Osteoblast (primary cell): Measurements from ENCODE around the gene CUEDC1. TPM values are rescaled to one million over a fixed set of nuclear protein-coding genes. Genes with fewer than 3 reads are reported as not detected.

Experiments used
- DNase-seq: peaks from one replicate; pipeline ENCODE4 v3.0.0; 2011; ENCODE audit warnings: low spot score, mixed read lengths; ENCODE audit not compliant: insufficient read length; ENCODE audit errors: missing footprints
- H2AFZ ChIP-seq: 2 replicates; pipeline ENCODE4 v1.6.0; 2011; ENCODE audit warnings: mild to moderate bottlenecking, low read length
- H3K27ac ChIP-seq: 2 replicates; pipeline ENCODE4 v1.5.1; 2011; ENCODE audit warnings: mild to moderate bottlenecking, low read depth, low read length, moderate library complexity
- H3K27me3 ChIP-seq: 2 replicates; pipeline ENCODE4 v1.6.0; 2012; ENCODE audit warnings: mild to moderate bottlenecking, control low read depth, inconsistent platforms, low read length, moderate library complexity; ENCODE audit not compliant: insufficient read depth
- H3K36me3 ChIP-seq: 2 replicates; pipeline ENCODE4 v1.5.1; 2011; ENCODE audit warnings: mild to moderate bottlenecking, low read length, control low read depth, moderate library complexity; ENCODE audit not compliant: insufficient read depth
- H3K4me1 ChIP-seq: 2 replicates; pipeline ENCODE4 v1.5.1; 2011; ENCODE audit warnings: mild to moderate bottlenecking, low read length, control low read depth, moderate library complexity; ENCODE audit not compliant: insufficient read depth
- H3K4me2 ChIP-seq: 2 replicates; pipeline ENCODE4 v1.6.0; 2011; ENCODE audit warnings: mild to moderate bottlenecking, low read length; ENCODE audit not compliant: insufficient read depth
- H3K4me3 ChIP-seq: fragments of 200-600 bp; sonication (generic); 3 replicates; pipeline ENCODE4 v1.5.1; 2012; ENCODE audit warnings: mild to moderate bottlenecking, low read length, inconsistent platforms; ENCODE audit not compliant: insufficient read depth
- H3K79me2 ChIP-seq: 2 replicates; pipeline ENCODE4 v1.6.0; 2012; ENCODE audit warnings: mild to moderate bottlenecking, low read length, control low read depth, inconsistent platforms; ENCODE audit not compliant: insufficient read depth
- H3K9me3 ChIP-seq: 2 replicates; pipeline ENCODE4 v1.5.1; 2011; ENCODE audit warnings: low read depth, low read length, control low read depth
- H4K20me1 ChIP-seq: 2 replicates; pipeline ENCODE4 v1.6.0; 2012; ENCODE audit warnings: mild to moderate bottlenecking, low read length, control low read depth; ENCODE audit not compliant: insufficient read depth
- total RNA-seq: library from RNA; depleted of rRNA; stranded (reverse); fragments of >200 nt; gene quantifications from 2 replicates; pipeline ENCODE4 v1.2.3, GENCODE V29; 2012
- TF ChIP-seq, protein P1 (sequence below): IDR thresholded peaks from 2 replicates; pipeline ENCODE4 v1.5.1; 2011; ENCODE audit warnings: mild to moderate bottlenecking, low read depth, low read length, moderate library complexity; ENCODE audit errors: extremely low read depth

Gene CUEDC1
- total RNA-seq, 1 donor: 21.0 TPM

DNA sequence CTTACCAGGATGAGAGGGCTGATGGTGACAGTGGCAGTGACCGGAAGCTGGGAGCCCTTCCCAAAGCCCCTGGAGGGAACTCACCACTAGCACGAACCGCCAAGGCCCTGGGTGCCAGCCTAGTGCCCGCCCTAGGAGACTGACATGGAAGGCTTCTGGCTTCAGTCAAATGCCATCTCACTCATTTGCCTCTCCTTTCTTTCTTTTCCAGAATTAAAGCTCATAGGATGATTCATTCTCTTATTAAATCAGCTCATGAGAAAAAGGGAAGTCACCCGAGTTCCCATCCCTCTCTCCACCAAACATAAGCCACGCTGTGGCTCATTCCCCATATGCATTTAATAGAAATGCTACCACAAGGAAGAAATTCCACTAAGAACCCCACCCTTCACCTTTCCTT lies 12.1 kb downstream of the CUEDC1 start:
- Histone ChIP-seq H2AFZ (no peak overlapping the region), H3K79me2 (peaks cover 78% of the 10 kb centered on the region), H3K4me3 (no peak overlapping the region), H3K36me3 (no peaks in the 10 kb centered on the region), H3K9me3 (no peaks in the 10 kb centered on the region), H3K4me2 (peak overlapping the region; percentile 26), H3K27ac (peak overlapping the region; percentile 80), H3K27me3 (no peaks in the 10 kb centered on the region), H4K20me1 (peaks cover 27% of the 10 kb centered on the region), H3K4me1 (peaks cover 36% of the 10 kb centered on the region)
- peak; percentile 91 for DNase-seq
- TF ChIP-seq, protein P1, sequence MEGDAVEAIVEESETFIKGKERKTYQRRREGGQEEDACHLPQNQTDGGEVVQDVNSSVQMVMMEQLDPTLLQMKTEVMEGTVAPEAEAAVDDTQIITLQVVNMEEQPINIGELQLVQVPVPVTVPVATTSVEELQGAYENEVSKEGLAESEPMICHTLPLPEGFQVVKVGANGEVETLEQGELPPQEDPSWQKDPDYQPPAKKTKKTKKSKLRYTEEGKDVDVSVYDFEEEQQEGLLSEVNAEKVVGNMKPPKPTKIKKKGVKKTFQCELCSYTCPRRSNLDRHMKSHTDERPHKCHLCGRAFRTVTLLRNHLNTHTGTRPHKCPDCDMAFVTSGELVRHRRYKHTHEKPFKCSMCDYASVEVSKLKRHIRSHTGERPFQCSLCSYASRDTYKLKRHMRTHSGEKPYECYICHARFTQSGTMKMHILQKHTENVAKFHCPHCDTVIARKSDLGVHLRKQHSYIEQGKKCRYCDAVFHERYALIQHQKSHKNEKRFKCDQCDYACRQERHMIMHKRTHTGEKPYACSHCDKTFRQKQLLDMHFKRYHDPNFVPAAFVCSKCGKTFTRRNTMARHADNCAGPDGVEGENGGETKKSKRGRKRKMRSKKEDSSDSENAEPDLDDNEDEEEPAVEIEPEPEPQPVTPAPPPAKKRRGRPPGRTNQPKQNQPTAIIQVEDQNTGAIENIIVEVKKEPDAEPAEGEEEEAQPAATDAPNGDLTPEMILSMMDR: no peak

DNA sequence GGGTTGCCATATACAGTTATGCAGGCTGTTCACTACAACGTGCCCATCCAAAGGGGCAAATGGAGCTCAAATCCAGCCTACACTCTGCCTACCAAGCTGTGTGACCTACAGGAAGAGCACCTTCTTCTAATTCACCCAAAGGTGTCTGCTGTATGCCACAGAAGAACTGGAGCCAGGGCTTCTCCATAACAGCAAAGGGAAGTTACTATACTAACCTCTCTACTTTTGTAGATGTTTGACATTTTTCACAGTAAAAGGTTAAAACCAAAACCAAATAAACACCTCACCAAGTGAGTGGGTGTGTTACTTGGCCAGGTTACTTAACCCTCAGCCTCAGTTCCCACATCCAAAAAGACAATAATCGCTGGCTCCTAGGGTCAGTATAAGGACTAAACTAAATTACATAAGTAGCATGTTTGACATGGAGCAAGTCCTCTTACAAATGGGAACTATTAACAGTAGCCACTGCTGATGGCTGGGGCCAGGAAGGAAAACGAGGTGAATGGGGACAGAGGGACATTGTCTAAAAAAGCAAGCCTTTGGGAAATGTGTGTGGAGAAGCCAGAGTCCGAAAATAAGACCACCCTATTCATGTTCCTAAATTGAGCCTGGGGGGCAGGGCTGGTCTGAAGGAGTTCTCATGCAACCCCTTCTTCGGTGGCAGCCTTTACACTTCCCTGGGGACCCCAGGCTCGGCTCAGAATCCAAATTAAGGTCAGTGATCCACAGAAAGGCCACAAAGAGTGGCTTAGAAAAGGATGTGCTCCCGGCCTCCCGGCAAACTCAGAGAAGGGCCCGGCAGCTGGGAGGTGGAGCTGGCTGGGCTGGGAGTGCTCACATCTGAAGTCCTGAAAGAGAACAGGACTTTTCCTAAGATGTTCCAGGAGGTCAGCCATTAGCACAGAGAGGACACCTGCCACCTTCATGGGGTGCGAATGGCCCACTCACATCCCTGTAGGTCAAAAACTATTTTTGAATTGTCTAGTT lies 13.5 kb downstream of the CUEDC1 start:
- Histone ChIP-seq H3K9me3 (no peaks in the 10 kb centered on the region), H3K4me2 (no peak overlapping the region), H2AFZ (no peak overlapping the region), H3K27ac (no peak overlapping the region), H3K27me3 (no peaks in the 10 kb centered on the region), H3K4me1 (peaks cover 21% of the 10 kb centered on the region), H4K20me1 (peaks cover 30% of the 10 kb centered on the region), H3K36me3 (no peaks in the 10 kb centered on the region), H3K4me3 (no peak overlapping the region), H3K79me2 (peaks cover 82% of the 10 kb centered on the region)
- TF ChIP-seq, protein P1: no peak
- peak; percentile 48 for DNase-seq

DNA sequence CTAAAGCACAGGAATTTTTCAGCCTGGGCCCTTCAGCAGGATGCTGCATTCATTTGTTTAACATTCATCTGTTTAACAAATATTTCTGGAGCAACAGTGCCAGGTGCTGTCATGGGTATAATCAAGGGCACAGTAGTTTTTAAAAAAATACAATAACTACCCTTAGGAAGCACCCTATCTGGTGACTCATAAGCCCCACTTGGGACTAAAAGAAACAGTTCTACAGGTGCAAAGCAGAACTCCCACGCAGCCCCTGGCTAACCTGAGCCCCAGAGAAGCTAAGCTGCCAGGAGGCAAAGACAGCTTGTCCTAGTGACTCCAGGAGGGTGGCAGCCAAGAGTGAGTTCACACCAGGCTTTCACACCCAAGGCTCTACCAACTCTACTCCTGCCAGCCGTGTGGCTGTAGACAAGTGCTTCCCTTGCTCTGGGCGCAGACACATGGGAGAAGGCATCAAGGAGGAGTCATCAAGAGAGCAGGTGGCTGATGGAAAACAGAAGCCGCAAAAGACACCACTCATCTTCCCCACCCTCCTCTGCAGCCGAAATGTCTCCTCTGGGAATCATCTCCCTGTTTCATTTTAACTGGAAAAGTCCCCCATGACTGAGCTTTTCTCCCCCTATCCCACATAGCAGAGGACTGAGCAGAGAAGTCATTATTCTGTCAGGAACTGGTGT lies 14.4 kb downstream of the CUEDC1 start:
- peak; percentile 66 for DNase-seq
- Histone ChIP-seq H3K36me3 (no peaks in the 10 kb centered on the region), H3K9me3 (no peaks in the 10 kb centered on the region), H3K27ac (no peak overlapping the region), H2AFZ (no peak overlapping the region), H3K4me1 (peaks cover 20% of the 10 kb centered on the region), H3K27me3 (no peaks in the 10 kb centered on the region), H3K79me2 (peaks cover 88% of the 10 kb centered on the region), H3K4me3 (no peak overlapping the region), H3K4me2 (no peak overlapping the region), H4K20me1 (peaks cover 33% of the 10 kb centered on the region)
- TF ChIP-seq, protein P1: no peak

DNA sequence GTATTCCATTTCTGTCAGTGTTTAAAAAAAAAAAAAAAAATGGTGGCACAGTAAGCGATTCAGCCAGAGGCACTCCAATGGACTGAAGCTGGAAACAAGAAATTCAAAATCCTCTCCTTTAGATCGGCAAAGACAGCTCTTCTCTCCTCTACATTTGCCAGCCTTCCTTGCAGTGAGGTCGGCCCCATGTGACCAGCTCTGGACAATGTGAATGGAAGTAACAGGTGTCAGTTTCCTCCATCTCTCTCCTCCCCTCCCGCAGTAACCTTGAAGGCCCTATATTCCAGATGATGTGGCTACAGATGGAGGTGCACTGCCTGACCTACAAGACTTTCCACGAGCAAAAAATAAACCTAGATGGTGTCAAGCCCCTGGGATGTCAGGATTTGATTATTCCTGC lies 15.0 kb downstream of the CUEDC1 start:
- peaks cover 34% of the 10 kb centered on the region for H4K20me1 ChIP-seq
- TF ChIP-seq, protein P1: no peak
- H3K4me2 ChIP-seq: no peak overlapping the region
- H3K4me1 ChIP-seq: peaks cover 25% of the 10 kb centered on the region
- no peaks in the 10 kb centered on the region for H3K27me3 ChIP-seq
- DNase-seq: peak; percentile 38
- no peak overlapping the region for H3K4me3 ChIP-seq
- H2AFZ ChIP-seq: no peak overlapping the region
- no peaks in the 10 kb centered on the region for H3K36me3 ChIP-seq
- H3K79me2 ChIP-seq: peaks cover 87% of the 10 kb centered on the region
- no peaks in the 10 kb centered on the region for H3K9me3 ChIP-seq
- H3K27ac ChIP-seq: no peak overlapping the region
